Left colon (tissue), 2 donors: ENCODE data around the gene PIP4K2B. TPM values are rescaled to one million over a fixed set of nuclear protein-coding genes. Genes with fewer than 3 reads are reported as not detected.
"Not testable (repeated sequence)": the region's sequence is repeated elsewhere in the genome, so short reads cannot be mapped to it uniquely, and the experiment has no call there.

Source experiments
- ATAC-seq: fragments of 200-7000 bp; cut with Tn5 transposase; one replicate; pipeline ENCODE4 v1.9.1; 2020; ENCODE audit warnings: mild to moderate bottlenecking, moderate library complexity
- DNase-seq, 2 donors: peaks; one replicate each; pipeline ENCODE4 v3.0.0-alpha.2; 2020
- intact Hi-C, 2 donors: fragments of 100-400 bp; cut with DNase I in 1 of 2; cut with micrococcal nuclease in 1 of 2; formaldehyde crosslinking; loops; one replicate each; pipeline versions ENCODE4 v1.11.2 to v1.14.0; 2022; cut with DNase I, micrococcal nuclease
- total RNA-seq, 2 donors: library from RNA; stranded (reverse); fragmentation: NEBNext Ultra II Directional; extraction: Animal tissue kit (Norgen Biotek cat#: 25700); gene quantifications; one replicate each; pipeline ENCODE4 v1.2.1, GENCODE V29; 2021
- donor health status: DM: no; HTN: no; CAD: no.
- donor health status: DM: yes; HTN: yes; CAD: no.

The PIP4K2B gene
- total RNA-seq, 2 donors from 2014 or later = 14.1 to 18.5 TPM

DNA sequence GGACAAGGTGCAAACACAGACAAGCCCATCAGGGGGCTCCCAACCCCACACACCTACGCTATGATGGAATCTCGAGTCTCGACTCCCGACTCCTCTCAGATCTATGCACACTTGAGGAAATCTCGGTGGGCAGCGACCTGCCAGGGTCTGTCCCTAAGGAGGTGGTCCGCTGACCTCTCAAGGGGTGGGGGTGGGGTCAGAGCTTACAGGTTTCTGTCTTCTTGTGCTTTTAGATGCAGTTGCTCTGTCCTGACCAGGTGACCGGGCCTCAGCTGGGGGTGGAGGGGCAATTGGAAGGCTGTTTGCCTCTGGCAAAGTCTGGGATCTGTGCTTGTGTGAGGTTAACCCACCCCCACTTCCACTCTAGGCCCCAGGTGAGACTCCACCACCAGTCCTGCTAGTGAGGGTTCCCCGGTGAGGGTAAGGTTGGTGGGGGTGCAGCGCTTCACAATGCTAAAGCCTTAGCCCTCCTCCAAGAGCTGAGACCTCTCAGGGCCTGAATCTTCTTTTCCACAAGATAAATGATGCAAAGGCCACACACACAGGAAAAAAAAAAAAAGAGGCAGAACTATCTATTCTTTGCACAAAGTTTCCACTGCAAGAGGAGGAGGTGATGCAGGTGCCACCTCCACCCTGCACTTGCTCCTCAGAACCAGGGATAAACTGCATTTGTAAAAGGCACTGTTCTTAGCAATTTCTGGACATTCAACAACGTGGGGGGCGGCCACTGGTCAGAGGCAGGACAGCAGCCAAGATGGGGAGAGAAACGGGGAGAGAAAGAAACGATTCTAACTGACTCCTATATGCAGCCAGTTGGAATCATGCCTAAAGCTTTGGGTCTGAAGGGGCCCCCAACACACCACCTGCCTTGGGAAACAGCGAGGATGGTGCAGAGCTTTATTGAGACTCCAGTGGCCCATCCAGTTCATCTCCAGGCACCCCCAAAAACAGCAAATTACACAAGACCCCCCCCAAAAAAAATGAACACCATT is 65.1 kb downstream of the PIP4K2B start:
- intact Hi-C loops = loop anchor here in 1 of 2 donors (5.0 kb wide), 1 partner anchor 57 kb away; no protein-coding TSS in a partner anchor
- ATAC-seq = no peak
- DNase-seq = no peak

DNA sequence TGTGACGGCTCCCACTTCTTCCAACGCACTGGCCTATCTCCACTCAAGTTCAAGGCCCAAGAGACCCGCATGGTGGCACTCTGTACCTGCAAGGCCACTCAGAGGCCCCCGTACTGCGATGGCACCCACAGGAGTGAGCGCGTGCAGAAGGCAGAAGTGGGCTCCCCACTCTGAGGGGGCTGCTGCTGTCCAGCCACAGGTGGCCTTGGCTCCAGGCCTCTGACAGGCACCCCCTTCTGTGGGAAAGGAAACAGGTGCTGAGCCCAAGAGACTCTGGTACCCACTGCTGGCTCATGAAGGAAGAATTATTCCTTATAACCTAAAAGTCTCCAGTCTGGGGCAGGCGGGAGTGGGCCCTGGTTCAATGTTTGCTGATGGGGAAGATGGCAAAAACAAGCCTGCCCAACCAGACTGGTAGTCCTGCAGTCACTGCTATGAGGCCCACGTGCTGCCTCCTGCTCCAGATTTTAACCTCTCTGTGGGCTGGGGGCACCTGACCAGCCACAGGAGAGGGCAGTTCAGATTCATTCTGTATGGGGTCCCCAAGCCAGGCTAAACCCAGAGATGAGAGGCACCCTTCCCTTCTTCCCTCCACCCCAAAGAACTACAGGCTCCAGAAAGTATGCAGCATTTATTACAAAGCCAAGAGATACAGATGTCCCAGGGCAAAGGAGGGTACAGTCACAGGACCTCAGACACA is 65.9 kb downstream of the PIP4K2B start:
- intact Hi-C loops = loop anchor here in 1 of 2 donors (5.0 kb wide), 1 partner anchor 56 kb away; no protein-coding TSS in a partner anchor
- ATAC-seq (no peak), DNase-seq (peak in 1 of 2 donors; percentile 56)

DNA sequence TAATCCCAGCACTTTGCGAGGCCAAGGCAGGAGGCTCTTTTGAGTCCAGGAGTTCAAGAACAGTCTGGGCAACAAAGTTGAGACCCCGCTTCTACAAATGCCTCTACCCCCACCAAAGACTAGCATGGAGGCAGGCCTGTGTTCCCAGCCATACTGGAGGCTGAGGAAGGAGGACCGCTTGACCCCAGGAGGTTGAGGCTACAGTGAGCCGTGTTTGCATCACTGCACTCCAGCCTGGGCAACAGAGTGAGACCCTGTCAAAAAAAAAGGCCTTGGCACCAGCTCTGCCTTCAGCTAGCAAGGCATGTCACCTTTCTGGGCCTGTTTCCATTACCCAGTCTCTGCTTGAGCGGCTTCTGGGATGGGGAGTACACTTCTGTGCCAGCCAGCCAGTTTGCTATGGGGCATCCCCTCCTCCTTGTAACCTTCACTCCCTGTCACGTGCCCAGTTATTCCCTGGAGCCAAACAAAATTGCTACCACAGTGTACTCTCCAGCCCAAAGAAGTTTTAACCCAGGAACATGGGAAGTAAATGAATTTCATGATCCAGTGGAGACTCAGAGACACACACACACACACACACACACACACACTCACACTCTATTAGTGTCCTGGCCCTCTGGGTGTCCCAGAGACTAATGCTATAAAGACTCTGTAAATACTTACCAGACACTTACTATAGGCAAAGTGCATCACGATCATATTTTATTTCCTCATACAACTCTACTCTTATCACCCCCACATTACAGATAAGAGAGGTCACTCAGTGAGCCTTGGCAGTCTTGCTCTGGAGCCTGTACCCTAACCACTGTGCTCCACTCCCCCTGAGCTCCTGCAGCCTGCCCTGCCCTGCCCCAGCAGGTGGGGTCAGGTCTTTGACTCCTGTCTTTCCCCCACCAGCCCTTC is 66.7 kb downstream of the PIP4K2B start:
- ATAC-seq (peak; percentile 39), DNase-seq (no peak)
- intact Hi-C loops = loop anchor here in 1 of 2 donors (5.0 kb wide), 1 partner anchor 55 kb away; no protein-coding TSS in a partner anchor

DNA sequence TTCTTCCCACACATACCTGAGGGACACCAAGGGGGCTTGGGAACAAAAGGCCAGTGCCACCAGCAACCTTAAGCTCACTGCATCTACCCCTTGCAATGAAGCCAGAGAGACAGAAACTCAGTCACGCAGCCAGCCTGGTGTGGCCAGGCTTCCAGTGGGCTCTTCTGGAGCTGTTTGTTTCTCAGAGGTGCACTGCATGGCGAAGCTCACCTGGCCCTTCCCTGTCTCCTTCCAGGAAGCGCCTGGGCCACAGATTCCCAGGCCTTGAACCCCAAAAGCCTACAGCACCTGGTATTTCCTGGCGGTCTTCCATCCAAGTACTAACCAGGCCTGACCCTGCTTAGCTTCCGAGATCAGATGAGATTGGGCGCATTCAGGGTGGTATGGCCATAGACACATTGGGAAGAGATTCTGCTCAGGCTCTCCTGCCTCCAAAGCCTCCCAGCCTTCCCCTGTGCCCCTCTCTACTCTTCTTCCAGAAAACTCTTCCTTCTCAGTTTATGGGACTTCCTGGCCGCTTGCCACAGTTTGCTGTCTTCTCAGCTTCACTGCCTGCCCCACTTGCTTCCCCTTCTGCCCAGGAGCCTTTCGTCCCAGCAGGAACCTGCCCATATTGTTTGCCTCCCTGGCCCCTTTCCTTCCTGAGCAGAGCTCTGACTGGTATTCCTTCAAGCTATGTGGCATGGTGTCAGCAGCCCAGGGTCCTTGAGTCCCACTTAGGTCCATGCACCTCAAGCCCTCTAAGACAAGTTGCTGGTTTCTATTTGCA is 67.6 kb downstream of the PIP4K2B start:
- ATAC-seq = peak; percentile 3

DNA sequence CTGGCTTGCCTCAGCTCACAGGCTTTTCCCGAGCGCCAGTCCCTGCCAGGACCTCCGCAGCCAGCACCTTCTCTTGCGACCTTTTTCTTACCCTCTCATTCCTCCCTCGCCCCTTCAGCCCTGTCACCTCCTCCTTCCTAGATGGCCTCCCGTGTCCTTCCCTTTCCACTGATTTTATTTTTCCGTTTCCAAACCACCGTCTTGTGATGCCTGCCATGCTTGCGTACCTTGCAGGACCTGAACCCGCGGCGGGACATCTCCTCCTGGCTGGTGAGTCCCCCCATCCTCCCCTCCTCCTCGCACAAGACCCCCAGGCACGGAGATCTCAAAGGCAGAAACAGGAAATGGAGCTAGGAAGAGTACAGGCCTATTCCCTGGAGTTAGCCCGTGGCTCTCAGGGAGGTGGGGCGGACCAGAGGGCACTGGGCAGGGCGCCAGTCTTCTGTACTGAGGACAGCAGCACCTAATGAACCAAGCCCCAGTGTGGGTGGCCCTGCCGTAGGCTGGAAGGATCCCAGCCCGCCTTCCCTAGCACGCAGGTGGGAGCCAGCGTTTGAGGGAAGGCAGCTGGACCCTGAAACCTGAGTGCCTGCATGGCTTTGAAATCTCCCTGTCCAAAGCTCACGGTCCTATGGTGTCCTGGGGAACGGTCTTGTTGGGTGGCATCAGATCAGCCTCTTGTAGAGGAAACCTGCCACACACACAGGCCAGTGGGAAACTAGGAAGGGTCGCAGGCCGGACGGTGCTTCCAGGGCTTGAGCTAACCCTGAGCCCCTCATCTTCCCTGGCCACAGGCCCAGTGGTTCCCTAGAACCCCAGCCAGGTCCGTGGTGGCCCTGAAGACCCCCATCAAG is 68.6 kb downstream of the PIP4K2B start:
- ATAC-seq = peak; percentile 71
- intact Hi-C loops = loop anchor here in 1 of 2 donors (5.0 kb wide), 1 partner anchor 53 kb away; no protein-coding TSS in a partner anchor
- DNase-seq = peak; percentile 95 to 96

More for the DNA sequence above, 67.6 kb downstream of the PIP4K2B start:
- DNase-seq = peak; percentile 75 to 81
- intact Hi-C loops = loop anchor here in 1 of 2 donors (5.0 kb wide), 1 partner anchor 54 kb away; no protein-coding TSS in a partner anchor

DNA sequence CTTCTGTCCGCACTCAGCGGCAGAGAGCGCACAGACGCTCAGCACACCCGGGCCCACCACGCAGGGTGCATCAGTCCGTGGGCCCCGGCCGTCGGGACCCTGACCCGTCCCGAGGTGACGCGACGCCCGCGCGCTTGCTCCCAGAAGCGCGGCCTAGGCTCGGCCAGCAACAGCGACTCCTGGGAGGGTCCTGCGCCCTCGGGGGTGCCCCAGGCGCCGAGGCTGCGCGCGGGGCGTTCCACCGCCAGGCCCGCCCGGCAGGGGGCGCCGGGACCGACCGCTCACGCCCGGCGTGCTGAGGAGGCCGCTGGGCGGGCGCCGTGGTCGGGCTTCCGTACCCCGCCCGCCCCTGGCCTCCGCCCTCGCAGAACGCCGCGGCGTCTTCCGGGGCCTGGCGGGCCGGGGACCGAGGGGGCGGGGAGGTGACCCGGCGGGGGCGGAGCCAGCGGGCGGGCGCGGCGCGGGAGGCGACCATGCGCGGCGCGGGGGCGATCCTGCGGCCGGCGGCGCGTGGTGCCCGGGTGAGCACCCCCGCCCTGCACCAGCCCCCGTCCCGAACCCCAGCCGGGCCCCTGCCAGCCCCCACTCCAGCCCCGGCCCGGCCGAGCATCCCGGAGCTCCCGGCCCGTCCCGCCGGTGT is 69.3 kb downstream of the PIP4K2B start, which contains the start of gene CISD3:
CISD3 (plus strand) TSS at position 456 of the 640 bp plus-strand sequence; CDS start at position 474, 18 bp downstream.
- DNase-seq = peak; percentile 85 to 91
- intact Hi-C loops = loop anchor here in 1 of 2 donors (5.0 kb wide), 1 partner anchor 53 kb away; no protein-coding TSS in a partner anchor
- ATAC-seq = peak; percentile 62

DNA sequence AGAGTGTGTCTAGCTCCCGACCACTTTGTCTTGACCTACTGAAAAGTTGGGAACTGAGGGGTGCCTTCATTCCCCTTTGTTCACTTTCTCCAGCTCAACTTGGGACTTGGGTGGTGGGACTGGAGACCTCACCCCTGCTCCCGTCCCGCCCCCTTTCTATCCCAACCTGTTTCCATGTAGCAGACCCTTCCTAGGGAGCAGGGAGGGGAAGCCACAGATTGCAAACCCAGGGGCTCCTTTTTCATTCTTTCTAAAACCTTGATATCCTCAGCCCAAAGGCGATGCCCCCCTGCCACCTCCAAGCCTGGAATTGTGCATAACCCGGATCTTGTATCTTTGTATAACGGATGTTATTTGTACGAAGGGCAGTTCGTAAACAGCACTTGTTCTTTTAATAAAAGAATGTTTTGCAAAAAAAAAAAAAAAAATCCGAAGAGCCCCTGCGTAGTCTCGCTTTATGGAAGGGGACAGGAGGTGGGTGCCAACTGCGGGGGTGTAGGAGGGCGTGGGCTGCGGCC is 69.9 kb downstream of the PIP4K2B start:
- DNase-seq (no peak), ATAC-seq (no peak)
- intact Hi-C loops = no loop called here

DNA sequence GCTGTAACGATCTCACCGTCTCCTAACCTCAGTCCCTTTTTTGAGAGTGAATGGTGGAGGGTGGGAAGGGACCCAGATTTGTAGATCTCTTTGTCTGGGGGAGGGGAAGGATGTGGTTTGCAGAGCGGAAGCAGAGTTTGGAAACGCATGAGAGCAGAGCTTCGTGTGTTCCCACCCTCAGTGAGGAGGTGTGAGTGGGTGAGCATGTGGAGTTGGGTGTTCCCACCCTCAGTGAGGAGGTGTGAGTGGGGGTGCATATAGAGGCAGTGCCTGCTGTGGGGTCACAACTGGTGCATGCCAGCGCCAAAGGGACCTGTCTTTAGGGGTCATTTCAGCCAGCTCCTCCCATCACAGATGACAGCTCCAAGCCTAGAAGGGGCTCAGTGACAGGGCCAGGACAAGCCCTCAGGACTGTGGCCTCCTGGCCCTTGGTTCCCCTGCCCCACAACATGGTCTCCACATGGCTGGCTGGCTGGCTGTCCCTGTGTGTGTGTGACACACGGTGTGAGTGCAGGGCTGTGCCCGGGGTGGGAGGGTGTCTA is 71.0 kb downstream of the PIP4K2B start:
- DNase-seq (no peak), ATAC-seq (no peak)
- intact Hi-C loops = no loop called here

DNA sequence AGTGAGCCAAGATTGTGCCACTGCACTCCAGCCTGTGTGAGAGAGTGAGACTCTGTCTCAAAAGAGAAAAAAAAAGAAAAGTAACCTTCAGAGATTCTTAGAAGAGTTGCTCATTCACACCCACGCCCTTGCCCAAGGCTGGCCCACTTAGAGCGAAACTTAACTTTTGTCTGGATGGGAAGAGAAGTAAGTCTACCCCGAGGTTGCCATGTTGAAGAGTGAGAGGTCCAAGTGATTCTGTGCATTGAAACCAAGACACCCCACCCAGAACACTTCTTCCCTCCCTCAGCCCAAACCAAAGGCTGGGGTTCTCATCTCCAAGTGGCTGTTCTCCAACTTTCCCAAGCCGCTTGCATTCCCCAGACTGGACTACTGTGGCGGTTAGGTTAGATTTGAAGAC is 71.6 kb downstream of the PIP4K2B start:
- intact Hi-C loops = no loop called here
- no peak for ATAC-seq
- no peak for DNase-seq

DNA sequence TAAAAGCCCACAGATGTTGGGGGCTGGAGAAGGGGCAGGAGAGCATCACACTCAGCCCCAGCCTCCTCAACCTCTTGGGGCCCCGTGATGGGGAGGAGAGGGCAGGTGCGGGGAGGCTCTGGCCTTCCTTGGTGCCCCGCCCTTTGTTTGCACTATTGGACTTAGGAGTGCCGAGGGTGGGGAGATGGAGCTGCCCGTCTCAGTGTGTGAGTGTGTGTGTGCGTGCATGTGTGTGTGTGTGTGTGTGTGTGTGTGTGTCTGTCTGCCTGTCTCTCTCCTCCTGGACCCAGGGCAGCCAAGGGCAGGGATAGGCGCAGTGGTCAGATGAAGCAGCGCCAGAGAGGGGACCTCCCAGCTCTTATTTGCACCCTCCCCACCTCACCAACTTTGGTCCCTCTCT is 73.2 kb downstream of the PIP4K2B start:
- ATAC-seq (peak; percentile 67), DNase-seq (peak; percentile 76 to 83)
- intact Hi-C loops = not testable (repeated sequence)

DNA sequence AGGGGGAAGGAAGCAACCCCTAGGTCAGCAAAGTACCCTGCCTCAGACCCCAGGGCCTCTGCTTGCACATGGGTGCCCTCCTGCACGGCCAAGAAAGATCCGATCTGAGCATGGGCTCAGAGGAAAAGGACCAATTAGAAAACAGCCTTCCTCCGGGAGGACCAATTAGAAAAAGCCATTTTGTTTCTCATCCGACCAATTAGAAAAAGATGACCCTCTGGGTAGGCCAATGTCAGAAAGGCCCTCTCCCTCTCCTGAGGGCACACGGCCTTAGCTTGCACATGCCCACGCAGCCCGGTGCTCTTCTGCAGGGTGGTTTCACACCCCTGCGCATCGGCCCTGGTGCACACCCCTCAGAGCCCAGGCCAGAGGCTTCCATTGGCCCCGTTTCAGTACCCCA is 74.3 kb downstream of the PIP4K2B start:
- ATAC-seq (no peak), DNase-seq (no peak)
- intact Hi-C loops = no loop called here

DNA sequence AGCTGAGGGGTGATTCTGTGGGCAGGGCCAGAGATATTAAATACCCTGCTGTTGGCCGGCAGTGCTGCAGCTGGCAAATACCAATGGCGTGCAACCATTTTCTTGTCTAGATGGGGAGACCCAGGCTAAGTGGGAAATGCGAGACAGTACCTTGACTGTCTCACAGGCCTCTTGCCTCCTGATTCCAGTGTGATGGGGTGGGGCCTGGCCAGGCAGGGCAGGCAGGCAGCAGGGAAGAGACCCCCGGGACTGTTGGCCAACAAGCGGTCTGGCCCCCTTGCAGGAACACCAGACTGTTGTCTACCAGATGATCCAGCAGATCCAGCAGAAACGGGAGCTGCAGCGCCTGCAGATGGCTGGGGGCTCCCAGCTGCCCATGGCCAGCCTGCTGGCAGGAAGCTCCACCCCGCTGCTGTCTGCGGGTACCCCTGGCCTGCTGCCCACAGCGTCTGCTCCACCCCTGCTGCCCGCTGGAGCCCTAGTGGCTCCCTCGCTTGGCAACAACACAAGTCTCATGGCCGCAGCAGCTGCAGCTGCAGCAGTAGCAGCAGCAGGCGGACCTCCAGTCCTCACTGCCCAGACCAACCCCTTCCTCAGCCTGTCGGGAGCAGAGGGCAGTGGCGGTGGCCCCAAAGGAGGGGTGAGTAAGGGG is 74.9 kb downstream of the PIP4K2B start:
- intact Hi-C loops = no loop called here
- peak; percentile 79 for DNase-seq
- peak; percentile 58 for ATAC-seq

DNA sequence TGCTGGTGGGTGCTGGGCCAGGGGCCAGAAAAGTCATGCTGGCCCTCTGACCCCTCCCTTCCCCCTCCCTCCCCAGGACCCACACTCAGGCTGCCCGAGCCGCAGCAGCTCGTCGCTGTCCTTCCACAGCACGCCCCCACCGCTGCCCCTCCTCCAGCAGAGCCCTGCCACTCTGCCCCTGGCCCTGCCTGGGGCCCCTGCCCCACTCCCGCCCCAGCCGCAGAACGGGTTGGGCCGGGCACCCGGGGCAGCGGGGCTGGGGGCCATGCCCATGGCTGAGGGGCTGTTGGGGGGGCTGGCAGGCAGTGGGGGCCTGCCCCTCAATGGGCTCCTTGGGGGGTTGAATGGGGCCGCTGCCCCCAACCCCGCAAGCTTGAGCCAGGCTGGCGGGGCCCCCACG is 77.6 kb downstream of the PIP4K2B start:
- ATAC-seq (no peak), DNase-seq (no peak)
- intact Hi-C loops = no loop called here

DNA sequence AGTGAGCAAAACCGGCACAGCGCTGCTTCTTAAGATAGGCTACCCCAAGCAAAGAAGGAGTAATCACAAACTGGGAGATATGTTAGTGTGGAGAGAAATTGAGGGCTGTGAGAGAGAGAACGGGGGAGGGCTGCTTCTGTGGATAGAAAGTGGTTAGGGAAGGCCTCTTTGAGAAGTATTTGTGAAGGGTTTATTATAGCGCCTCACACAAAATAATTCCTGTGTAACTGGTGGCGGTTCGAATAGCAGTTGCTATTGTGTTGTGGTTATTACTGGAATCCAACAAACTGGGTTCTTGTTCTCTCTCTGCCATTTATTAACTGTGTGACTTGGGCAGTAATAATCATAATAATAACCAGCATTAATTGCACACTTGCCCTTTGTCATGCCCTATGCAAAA is 78.4 kb downstream of the PIP4K2B start:
- intact Hi-C loops = no loop called here
- ATAC-seq = no peak

DNA sequence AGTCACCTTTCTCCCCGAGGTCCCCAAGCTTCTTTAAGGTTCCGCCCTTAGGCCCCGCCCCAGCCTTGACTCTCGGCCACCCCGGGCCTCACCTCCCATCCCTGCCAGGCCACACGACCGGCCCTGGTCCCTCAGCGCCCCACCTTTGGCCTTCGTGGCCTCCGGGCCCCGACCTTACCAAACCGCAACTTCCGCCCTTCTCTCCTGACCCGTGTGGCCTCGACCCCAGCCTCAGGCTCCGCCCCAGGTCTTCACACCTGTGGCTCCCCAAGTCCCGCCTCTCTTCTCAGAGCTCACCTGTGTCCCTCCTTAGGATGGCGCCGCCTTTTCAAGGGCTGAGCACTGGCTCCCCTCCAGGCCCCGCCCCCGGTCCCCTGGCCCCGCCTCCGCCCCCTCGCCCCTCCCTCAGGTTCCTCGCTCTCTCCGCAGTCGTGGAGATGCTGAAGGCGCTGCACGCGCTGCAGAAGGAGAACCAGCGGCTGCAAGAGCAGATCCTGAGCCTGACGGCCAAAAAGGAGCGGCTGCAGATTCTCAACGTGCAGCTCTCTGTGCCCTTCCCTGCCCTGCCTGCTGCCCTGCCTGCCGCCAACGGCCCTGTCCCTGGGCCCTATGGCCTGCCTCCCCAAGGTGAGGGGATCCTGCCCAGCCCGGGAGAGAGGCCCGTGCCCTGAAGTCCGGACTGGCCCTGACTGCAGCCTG is 79.3 kb downstream of the PIP4K2B start:
- DNase-seq (no peak), ATAC-seq (no peak)
- intact Hi-C loops = no loop called here

More for the DNA sequence above, 78.4 kb downstream of the PIP4K2B start:
- DNase-seq = no peak
